ENCODE results near the gene NBEA.

The NBEA gene

DNA sequence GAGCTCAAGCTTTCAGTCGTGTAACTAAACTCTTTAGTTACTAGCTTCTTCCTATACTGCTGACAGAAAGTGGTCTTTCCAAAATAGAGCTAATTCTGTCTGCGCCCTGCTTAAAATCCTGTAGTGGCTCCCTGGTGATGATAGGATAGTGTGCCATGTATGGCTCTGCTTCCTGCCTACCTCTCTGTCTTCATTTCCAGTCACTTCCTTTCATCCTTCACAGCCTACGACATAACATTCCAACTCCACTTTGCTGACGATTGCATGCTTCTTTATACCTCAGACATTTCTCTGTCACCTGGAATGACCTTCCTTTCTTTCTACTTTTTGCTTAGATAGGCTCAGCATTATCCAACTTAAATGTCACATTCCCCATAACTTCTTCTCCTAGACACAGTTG, 343.6 kb downstream of the NBEA start:
- DNase-seq (ENCODE audit: low read depth): no peak

DNA sequence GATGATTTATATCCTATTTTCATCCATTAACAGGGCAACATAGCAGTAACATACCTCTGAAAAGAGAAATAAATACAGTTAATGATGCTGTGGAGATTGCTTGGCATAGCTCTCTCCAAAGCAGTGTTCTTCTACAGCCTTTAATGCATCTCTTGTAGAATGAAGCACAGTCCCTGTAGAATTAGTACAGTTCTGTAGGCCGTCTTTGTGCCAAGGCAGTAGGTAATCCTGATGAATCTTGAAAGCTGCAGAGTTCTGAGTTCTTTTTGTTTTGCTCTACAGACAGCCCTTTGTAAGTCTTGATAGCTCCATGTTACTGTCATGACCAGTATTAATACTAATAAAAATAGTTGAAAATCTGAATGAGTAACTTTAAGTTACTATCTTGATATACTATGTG, 350.3 kb downstream of the NBEA start:
- DNase-seq (ENCODE audit: low read depth): no peak

DNA sequence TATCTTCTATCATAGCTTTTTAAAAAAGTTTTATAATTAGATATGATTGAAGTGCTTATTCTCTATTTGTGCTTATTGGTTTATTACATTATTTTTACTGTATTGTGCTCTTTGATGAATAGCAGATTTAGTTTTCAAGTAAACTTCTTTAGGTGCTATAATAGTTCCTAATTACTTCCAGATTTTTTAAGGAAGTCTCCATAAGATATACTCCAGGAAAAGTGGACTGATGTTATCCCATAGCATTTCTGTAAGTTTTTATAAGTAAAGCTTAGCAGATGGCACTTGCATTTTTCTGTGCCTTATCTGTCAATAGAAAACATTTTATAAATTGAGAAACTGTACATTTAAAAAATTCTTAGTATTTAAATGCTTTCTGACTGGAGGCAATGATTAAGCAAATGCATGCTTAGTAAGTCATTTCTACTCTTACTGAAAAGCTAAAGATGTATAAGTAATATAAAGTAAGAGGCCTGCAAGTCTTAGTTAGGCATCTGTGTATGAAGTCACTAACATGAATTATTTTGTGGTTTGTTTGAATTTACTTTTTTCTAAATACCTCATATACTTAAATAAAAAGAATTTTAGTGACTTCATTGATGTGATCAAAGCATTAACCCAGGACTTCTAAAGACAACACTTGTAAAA, 351.6 kb downstream of the NBEA start:
- DNase-seq (ENCODE audit: low read depth): no peak

DNA sequence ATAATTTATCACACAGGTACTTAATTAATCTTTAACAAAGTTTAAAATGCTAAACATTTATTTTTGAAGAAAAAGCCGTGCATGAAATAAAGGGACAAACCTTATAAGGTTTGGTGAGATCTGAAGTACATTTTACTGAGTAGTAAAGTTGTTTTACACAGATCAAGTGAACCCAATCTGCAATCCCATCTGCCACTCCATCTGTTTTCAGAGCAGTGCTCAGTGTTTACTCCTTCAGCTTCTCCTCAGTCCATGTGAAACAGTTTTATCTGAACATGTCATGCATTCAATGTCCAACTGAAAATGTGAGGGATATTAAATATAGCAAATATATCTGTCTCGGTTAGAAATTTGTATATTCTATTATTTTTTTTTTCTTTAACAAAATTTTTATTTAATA, 367.6 kb downstream of the NBEA start:
- no peak for DNase-seq (ENCODE audit: low read depth)

DNA sequence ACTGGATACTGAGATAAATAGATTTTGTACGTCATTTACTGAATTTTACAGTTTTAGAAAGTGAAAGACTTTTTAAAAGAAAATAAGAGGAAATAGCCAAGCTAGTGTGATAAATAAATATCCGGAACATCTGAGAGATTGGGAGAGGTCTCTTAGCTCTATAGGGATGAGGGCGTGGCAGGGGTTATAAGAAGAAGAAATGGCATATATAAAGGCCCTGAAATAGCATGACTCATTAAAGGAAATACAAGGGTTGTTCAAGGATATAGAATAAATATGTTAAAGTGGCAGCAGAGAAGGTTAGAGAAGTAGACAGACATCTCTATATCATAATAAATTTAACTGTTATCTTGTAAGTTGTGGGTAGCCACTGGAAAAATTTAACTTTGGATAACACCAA, 390.1 kb downstream of the NBEA start:
- no peak for DNase-seq (ENCODE audit: low read depth)

DNA sequence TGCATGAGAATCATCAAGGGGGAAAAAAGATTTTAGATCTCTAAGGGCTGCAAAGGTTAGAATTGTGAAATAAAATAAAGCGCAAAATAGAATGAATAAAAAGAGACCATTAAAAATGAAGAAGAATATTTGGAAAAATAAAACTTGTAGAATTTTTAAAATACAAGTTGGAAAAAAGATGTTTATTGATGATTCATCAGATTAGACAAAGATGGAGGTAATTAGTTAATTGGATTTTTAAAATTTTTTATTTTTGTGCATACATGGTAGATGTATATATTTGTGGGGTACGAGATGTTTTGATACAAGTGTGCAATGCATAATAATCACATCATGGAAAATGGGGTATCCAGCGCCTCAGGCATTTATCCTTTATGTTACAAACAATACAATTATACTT, 391.1 kb downstream of the NBEA start:
- no peak for DNase-seq (ENCODE audit: low read depth)

DNA sequence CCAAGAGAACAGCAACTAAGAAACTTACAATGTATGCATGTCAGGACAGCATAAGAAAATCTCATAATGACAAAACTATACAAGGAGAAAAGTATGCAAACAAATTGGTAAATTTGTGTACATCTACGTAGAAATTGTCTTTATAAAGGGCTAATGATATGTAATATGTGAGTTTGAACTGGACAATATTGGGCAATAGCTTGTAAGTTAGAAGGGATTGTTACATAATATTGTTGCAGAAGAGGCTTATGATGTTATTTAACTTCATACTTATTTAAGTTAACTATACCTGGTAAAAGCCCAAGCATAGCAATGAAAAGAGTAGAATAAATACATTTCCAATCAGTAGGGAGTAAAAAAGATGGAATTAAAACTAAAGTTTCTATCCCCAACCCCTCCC, 400.4 kb downstream of the NBEA start:
- DNase-seq (ENCODE audit: low read depth): no peak

DNA sequence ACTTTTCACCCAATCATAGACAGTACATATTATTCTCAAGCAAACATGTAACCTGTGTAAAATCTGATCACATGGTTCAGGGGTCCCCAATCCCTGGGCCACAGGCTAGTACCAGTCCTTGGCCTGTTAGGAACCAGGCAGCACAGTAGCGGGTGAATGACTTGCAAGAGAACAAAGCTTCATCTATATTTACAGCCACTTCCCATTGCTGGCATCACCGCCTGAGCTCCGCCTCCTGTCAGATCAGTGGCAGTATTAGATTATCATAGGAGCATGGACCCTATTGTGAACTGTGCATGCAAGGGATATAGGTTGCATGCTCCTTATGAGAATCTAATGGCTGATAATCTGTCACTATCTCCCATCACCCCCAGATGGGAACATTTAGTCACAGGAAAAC, 401.3 kb downstream of the NBEA start:
- DNase-seq (ENCODE audit: low read depth): no peak

DNA sequence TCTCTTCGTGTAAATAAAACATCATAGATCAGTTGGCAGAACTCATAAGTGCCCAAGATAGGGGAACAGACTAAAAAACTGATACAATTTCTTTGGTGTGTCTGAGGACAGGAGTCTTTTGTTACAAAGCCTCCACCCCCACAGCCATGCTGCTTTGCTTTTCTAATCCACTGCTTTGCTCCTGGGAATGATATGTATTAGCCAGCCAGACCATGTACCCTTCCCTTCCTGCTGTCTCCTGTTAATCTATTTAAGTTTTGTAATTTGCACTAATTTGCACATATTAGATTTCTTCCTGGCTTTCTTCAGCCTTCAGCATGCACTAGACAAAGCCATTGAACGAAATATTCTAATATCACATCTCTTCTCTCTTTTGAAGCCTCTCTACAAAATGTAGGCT, 403.9 kb downstream of the NBEA start:
- DNase-seq (ENCODE audit: low read depth): no peak

DNA sequence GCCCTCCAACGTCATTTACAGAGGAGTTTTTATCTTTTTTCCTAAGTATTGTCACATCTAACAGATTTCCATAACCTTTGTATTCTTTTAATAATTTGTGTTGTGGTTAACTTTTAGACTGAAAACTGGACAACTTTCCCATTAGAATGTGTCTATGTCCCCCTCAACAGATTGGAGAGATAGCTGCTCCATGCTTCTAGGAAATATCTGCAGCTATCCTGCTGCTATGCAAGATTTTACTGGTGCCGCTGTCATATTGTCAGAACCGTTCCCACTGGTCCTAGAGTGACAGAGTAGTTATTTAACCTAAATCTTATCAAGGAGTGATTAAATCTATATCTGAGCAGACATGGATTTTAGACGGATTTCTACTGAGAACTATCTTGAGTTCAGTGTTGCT, 404.4 kb downstream of the NBEA start:
- DNase-seq (ENCODE audit: low read depth): no peak

DNA sequence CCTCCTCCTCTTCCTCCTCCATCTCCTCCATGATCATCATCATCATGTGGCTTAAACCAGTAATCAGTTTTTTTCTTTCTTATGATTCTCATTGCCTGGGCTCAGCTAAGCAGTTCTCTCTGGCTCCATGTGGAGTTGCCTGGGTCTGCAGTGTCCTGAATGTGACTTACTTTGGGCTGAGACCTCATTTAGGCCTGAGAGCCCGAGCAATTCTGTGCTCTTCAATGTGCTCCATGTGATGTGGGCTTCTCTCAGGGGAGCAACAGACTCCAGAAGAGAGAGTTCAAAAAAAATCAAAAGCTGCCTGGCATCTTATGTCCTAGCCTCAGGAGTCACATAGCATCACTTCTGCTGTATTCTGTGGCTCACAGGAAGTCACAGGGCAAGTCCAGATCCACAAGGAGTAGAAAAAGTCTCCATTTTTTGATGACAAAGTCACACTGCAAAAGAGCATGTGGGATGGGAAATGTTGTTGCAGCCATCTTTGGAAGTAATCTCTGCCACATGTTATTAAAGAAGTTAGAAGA, 405.7 kb downstream of the NBEA start:
- DNase-seq (ENCODE audit: low read depth): no peak

DNA sequence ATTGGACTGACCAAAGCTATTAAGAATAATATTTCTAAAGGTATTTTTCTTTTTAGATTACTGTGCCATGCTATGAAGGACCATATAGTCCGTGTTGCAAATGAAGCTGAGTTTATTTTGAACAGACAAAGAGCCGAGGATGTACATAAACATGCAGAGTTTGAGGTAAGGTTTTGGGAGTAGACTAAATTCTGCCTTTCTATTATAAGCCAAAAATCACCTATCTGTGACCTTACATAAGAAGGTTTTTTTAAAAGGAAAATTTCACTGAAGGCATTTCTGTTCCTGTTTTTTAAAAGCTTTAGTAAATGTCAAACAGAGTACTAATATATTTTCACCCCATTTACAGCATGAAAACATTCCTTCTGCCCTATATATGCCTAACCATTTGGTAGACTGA, 407.0 kb downstream of the NBEA start:
- no peak for DNase-seq (ENCODE audit: low read depth)

DNA sequence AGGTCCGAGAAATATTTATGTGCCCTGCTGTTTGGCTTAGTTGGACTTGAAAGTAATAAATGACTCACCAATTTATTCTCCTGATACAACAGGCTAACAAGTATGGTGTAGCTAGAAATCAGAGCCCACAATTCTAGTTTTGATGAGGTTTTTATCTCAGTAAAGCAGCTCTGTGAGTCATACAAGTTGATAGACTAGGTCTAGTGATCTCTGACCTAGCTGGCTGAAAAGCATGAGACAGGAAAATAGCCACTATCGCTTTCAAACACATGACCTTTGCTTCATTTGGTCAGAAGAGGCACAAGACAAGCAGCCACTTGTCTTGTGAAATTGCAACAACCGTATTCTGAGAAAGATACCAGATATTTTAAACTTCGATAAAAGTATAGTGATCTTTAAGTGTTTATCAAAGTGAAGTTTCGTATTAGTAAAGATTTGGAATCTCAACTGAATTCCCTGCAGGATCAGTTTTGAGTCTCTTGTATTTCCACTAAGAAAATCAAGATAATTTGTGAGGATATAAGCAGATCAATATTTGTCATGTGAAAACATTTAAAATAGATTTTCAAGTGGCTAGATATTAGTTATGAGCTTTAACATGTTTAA, 407.7 kb downstream of the NBEA start:
- no peak for DNase-seq (ENCODE audit: low read depth)

DNA sequence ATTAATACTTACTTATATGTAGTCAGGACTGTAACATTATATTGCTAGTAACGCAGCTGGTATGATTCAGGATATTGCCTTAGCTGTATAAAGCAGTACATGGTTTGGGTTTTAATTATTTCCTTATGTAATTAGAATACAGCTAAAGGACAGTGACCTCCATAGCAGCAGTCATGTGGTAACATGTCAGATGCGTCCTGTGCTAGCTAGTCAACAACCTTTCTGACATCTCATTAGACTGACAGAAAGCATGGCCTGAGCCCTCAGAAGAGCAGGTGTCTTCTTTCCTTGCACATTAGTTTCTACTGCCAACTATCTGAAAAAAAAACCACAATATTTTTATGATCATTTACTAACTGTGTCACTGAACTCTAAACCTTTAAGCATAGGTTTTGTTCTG, 412.2 kb downstream of the NBEA start:
- no peak for DNase-seq (ENCODE audit: low read depth)

DNA sequence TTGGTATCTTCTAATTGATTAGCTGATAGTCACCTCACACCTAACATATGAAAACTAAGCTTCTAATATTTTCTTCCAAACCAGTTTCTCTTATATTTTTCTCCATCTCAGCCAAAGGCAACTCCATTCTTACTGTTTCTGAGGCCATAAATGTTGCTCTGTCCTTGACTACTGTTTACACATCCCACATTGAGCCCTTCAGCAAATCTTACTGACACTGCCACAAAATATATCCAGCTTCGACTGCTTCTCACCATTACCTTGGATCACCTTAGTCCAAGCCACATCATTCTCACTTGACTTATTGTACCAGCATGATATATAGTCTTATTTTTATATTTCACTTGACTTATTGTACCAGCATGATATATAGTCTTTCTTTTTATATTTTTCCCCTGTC, 412.8 kb downstream of the NBEA start:
- DNase-seq (ENCODE audit: low read depth): no peak

DNA sequence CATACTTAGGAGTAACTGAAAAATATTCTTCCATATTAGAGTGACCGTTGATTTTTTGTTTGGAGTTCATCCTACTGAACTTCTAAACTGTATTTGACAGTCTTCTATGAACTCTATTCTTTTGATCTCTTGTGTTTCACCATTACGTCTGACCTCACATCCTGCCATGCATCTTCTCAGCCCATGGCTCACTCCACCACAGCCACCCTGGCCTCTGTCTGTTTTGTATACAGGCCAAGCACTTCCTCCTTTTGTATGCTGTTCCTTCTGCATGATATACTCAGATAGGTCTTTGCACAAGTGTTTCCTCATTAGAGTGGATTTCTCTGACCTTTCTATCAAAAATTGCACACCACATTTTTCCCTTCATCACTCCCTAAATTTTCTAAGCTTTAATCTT, 414.5 kb downstream of the NBEA start:
- DNase-seq (ENCODE audit: low read depth): no peak

DNA sequence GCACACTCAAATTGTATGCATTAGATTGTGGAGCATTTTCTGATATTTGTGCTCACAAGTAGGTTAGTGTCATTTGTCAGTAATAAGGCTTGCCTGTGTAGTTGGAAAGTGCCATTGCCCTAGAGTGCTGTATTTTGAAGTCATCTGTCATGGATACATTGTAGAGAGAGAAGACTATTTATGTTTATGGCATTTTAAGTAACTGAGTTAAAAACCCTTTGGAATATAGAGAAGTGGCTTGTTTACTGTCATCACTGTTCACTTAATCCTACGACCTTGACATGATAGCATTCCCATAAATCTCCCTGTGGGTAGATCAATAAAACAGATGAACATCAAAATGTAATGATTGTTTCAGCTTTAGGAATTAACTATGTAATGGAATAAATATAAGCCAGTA, 423.8 kb downstream of the NBEA start:
- DNase-seq (ENCODE audit: low read depth): no peak

DNA sequence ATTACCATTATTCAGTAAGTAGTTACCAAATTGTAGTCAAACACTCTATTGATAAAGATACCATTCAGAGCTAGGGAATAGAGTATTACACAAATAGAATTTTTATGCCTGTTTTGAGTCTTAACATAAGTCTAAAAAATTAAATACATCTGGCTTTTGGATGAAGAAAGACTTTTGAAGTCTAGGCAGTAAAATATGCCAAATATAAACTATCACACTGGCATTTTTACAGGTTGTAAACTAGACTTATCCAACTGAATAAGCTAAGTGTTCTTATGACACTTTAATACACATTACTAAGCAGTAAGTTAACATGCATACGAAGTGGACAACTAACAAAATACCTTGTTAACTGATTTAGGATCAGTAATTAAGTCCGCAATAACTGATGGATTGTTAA, 425.5 kb downstream of the NBEA start:
- no peak for DNase-seq (ENCODE audit: low read depth)

DNA sequence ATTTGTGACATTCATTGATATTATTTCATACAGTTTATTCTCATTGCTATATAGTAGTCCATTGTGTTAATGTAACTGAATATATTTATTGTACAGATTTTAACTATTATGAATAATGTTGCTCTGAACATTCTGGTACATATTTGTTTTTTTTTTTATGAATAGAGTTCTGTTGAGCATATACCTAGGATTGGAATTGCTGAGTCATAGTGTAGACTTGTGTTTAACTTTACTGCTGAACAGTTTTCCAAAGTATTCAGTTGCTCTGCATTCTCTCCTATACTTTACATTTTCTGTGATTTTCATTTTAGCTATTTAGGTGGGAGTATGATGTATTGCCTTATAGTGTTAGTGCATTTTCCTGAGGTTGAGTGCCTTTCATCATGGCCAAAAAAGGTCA, 436.9 kb downstream of the NBEA start:
- DNase-seq (ENCODE audit: low read depth): no peak

DNA sequence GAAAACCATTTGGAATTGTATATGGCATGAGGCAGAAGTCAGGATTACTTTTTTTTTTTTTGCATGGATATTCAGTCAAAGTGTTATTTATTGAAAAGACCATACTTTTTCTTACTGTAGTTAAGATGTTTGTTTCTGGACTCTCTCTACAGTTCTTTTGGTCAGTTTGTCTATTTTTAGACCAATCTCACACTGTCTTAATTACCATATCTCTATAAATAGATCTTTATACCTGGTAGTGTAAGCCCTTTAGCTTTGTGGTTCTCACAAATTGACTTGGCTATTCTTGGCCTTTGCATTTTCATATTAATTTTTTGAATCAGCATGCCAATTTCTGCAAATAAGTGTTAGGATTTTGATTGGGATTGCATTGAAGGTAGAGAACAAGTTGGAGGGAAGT, 437.6 kb downstream of the NBEA start:
- no peak for DNase-seq (ENCODE audit: low read depth)

DNA sequence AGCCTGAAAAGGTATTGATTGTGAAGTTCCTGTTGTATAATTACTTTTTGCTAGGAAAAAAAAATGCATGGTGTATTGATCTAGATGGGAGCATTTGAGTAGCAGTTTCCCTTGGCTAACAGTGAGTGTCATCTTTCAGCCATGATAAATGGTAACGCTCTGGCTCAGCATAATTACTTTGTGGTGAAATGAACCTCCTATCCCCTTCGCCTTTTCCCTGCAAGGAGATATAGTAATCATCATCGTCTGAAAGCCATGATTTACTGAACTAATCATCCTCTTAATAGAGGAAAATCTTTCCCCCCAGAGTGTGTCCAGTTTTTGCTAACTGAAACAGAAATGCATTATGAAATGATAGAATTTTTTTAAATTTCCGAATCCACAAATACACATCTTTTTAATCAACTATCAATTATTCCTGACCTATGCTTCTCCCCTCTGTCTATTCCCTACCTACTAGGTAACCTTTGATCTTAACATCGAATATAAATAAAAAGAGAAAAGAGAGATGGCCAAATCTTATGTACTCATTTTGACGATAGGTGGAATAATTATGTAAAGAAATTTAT, 445.7 kb downstream of the NBEA start:
- DNase-seq (ENCODE audit: low read depth): no peak

DNA sequence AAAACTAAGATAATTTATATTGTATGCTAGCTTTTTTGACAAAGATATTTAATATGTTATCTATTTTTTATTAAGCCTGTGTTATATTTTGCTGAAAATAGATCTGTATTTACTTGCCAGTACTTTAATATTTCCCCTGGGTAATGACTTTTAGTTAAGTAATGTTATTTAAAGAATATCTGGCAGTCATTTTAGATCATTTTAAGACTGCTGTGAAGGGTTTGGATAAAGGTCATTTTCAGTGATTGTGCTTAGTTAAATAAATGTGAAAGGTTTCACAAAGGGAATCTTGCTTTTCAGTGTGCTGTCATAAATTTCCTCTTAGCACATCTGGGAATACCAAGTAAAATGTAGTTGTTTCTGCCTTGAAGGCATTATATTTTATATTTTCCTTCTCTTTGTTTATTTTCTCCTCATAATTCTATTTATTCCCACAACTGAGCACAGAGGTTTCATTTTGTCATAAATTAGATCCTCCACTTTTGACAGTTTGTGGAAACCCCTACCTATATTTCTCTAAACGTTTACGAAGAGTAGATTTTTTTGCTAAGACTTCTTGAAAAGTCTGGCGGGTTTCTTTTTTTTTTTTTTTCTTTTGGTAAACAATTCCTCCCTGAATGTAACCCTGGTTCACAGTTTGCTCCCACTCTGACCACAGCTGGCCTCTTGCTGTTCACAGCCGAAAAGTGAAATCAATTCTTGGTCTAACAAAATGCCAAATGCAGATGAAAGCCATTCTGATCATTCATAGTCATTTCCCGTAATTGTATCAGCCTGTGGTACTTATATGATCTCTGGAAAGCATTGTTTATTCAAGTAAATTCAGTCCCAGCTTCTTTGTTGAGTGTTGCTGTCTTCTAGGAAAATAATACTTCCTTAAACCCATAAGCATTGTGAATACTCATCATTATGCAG, 446.6 kb downstream of the NBEA start:
- no peak for DNase-seq (ENCODE audit: low read depth)

DNA sequence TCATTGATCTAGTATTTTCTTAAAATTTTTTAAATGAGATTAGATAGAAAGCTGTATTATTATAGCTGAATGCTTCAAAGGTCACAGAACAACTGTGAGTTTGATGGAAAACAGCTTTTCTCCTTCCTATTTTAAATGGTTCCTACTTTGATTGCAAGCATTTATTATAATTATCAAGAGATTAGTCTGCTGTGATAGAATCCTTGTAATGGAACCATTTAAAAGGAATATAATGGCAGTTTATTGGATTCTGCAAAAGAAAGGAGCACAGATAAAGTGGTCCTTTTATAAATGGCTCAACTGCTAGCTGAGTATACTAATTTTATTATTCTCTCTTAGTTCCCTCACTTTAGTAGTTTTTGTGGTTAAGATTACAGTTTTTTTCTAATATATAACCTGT, 447.5 kb downstream of the NBEA start:
- DNase-seq (ENCODE audit: low read depth): no peak

Data from stimulated activated CD8-positive, alpha-beta memory T cell treated with anti-CD3 and anti-CD28 coated beads, Interleukin-12 subunit alpha, Interleukin-12 subunit beta, amount 100 ng/mL, for 1 hour (primary cell).